ENCODE data around the gene BACE2.
"Not testable (repeated sequence)": the region's sequence is repeated elsewhere in the genome, so short reads cannot be mapped to it uniquely, and the experiment has no call there.

Gene BACE2

GRCh38 chr21:41302976-41303375, 135.0 kb downstream of the BACE2 start:
- H3K9ac ChIP-seq (ENCODE audit: low read length) = no peak overlapping the region
- H3K4me3 ChIP-seq (ENCODE audit: insufficient read depth, low read length, poor library complexity, severe bottlenecking) = no peak overlapping the region
- no peaks in the 10 kb centered on the region; the same call in 1 of the 2 replicates for H3K36me3 ChIP-seq (ENCODE audit: low read length)
- peaks cover 7% of the 10 kb centered on the region for H3K9me3 ChIP-seq (ENCODE audit: insufficient read depth, low read length)
- no peaks in the 10 kb centered on the region for H3K9me2 ChIP-seq (replicated peaks; ENCODE audit: insufficient read depth, low read length)
- H3F3A ChIP-seq (ENCODE audit: insufficient read depth) = no peaks in the 10 kb centered on the region
- no peak overlapping the region for H2AFZ ChIP-seq (ENCODE audit: low read depth, low read length, severe bottlenecking)
- no peak overlapping the region for H3K27ac ChIP-seq (ENCODE audit: low read depth, low read length)
- H4K20me1 ChIP-seq (ENCODE audit: low read depth, low read length) = no peaks in the 10 kb centered on the region
- no peaks in the 10 kb centered on the region for H3K79me2 ChIP-seq (ENCODE audit: insufficient read depth, low read length)
- H3K27me3 ChIP-seq (ENCODE audit: low read length) = no peaks in the 10 kb centered on the region
- H3K4me2 ChIP-seq (ENCODE audit: low read depth, low read length, poor library complexity, severe bottlenecking) = no peak overlapping the region
- no peak for TF ChIP-seq CTCF (IDR thresholded peaks at IDR 0.05; ENCODE audit: insufficient read depth, low read length, poor library complexity, severe bottlenecking)
- TF ChIP-seq EZH2phosphoT487 (conservative IDR thresholded peaks at IDR 0.05; ENCODE audit: low read length) = no peak

- no peaks in the 10 kb centered on the region; the same call in 1 of the 2 replicates for H3K36me3 ChIP-seq (ENCODE audit: low read length)
- no peak overlapping the region for H3K4me3 ChIP-seq (ENCODE audit: insufficient read depth, low read length, poor library complexity, severe bottlenecking)
- H3K27me3 ChIP-seq (ENCODE audit: low read length) = no peaks in the 10 kb centered on the region
- H3K4me2 ChIP-seq (ENCODE audit: low read depth, low read length, poor library complexity, severe bottlenecking) = no peak overlapping the region
- no peak overlapping the region for H3K27ac ChIP-seq (ENCODE audit: low read depth, low read length)
- H4K20me1 ChIP-seq (ENCODE audit: low read depth, low read length) = no peaks in the 10 kb centered on the region
- no peak overlapping the region for H3K9ac ChIP-seq (ENCODE audit: low read length)
- H2AFZ ChIP-seq (ENCODE audit: low read depth, low read length, severe bottlenecking) = no peak overlapping the region
- H3K79me2 ChIP-seq (ENCODE audit: insufficient read depth, low read length) = no peaks in the 10 kb centered on the region
- H3K9me2 ChIP-seq (replicated peaks; ENCODE audit: insufficient read depth, low read length) = no peaks in the 10 kb centered on the region
- peaks cover 4% of the 10 kb centered on the region for H3K9me3 ChIP-seq (ENCODE audit: insufficient read depth, low read length)
- no peaks in the 10 kb centered on the region for H3F3A ChIP-seq (ENCODE audit: insufficient read depth)
- TF ChIP-seq CTCF (IDR thresholded peaks at IDR 0.05; ENCODE audit: insufficient read depth, low read length, poor library complexity, severe bottlenecking) (no peak), EZH2phosphoT487 (conservative IDR thresholded peaks at IDR 0.05; ENCODE audit: low read length) (no peak)
These were observed 136.2 kb downstream of the BACE2 start for GRCh38 chr21:41304068-41304720.

GRCh38 chr21:41307219-41307618, 139.3 kb downstream of the BACE2 start:
- no peaks in the 10 kb centered on the region for H3K27me3 ChIP-seq (ENCODE audit: low read length)
- no peaks in the 10 kb centered on the region for H3K9me2 ChIP-seq (replicated peaks; ENCODE audit: insufficient read depth, low read length)

GRCh38 chr21:41313285-41314164, 145.6 kb downstream of the BACE2 start:
- not testable (repeated sequence) for H3K36me3 ChIP-seq (ENCODE audit: low read length); H3K79me2 ChIP-seq (ENCODE audit: insufficient read depth, low read length); H3K9me2 ChIP-seq (replicated peaks; ENCODE audit: insufficient read depth, low read length); H3K27me3 ChIP-seq (ENCODE audit: low read length); H3K4me3 ChIP-seq (ENCODE audit: insufficient read depth, low read length, poor library complexity, severe bottlenecking); H2AFZ ChIP-seq (ENCODE audit: low read depth, low read length, severe bottlenecking); H4K20me1 ChIP-seq (ENCODE audit: low read depth, low read length); H3F3A ChIP-seq (ENCODE audit: insufficient read depth); H3K9ac ChIP-seq (ENCODE audit: low read length); H3K9me3 ChIP-seq (ENCODE audit: insufficient read depth, low read length); H3K4me2 ChIP-seq (ENCODE audit: low read depth, low read length, poor library complexity, severe bottlenecking); H3K27ac ChIP-seq (ENCODE audit: low read depth, low read length)

More at GRCh38 chr21:41307219-41307618, 139.3 kb downstream of the BACE2 start:
- Histone ChIP-seq H4K20me1 (ENCODE audit: low read depth, low read length) (no peaks in the 10 kb centered on the region), H3F3A (ENCODE audit: insufficient read depth) (no peaks in the 10 kb centered on the region), H3K9ac (ENCODE audit: low read length) (no peak overlapping the region), H3K36me3 (ENCODE audit: low read length) (no peaks in the 10 kb centered on the region; the same call in 1 of the 2 replicates), H2AFZ (ENCODE audit: low read depth, low read length, severe bottlenecking) (no peak overlapping the region), H3K4me3 (ENCODE audit: insufficient read depth, low read length, poor library complexity, severe bottlenecking) (no peak overlapping the region), H3K79me2 (ENCODE audit: insufficient read depth, low read length) (no peaks in the 10 kb centered on the region), H3K27ac (ENCODE audit: low read depth, low read length) (no peak overlapping the region), H3K4me2 (ENCODE audit: low read depth, low read length, poor library complexity, severe bottlenecking) (no peak overlapping the region), H3K9me3 (ENCODE audit: insufficient read depth, low read length) (peaks cover 4% of the 10 kb centered on the region)
- TF ChIP-seq CTCF (IDR thresholded peaks at IDR 0.05; ENCODE audit: insufficient read depth, low read length, poor library complexity, severe bottlenecking) = no peak
- TF ChIP-seq EZH2phosphoT487 (conservative IDR thresholded peaks at IDR 0.05; ENCODE audit: low read length) = no peak
